Amygdala (tissue), 56 donors: Measurements from ENCODE around the gene TBL2.
A peak's percentile ranks its signal among the peaks of the same experiment; 100 is the strongest.
"Not testable (repeated sequence)": the region's sequence is repeated elsewhere in the genome, so short reads cannot be mapped to it uniquely, and the experiment has no call there.

Experiments
- DNase-seq, 56 donors: peaks; one replicate each; lab custom pipeline; 2025; lab: John Stamatoyannopoulos, UW

The TBL2 gene

GRCh38 chr7:73572767-73573186, 5.6 kb downstream of the TBL2 start:
- DNase-seq, result no peak

GRCh38 chr7:73570977-73571376, 7.4 kb downstream of the TBL2 start:
- DNase-seq, result no peak

- no peak for DNase-seq
Observed at GRCh38 chr7:73570521-73570920, 7.9 kb downstream of the TBL2 start.

DNA sequence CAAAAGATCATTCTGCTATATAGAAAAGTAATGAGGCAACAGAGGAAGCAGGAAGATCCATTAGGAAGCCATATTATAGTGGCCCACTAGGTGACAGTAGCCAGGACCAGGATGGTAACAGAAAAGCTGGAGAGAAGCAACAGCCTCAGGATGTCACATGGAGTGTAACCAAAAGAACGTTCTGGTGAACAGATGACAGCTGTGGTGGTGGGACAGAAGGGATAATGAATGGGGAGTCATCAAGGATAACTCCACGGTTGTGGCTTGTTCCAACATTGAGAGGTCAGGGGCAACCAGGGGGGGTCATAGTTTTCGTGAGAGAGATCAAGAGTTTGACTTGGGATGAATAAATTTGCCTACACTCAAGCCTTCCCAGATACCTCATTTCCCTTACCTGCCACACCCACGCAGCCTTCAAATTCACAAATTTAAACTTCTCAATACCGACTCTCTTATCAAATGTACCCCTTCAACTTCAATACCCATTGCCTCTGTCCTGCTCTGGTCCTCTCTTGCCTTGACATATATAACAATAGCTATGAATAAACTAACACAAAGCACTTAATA, 9.3 kb downstream of the TBL2 start:
- DNase-seq, result no peak

- DNase-seq, result no peak
Observed at GRCh38 chr7:73567846-73568685, 10.3 kb downstream of the TBL2 start.

GRCh38 chr7:73567140-73567539, 11.2 kb downstream of the TBL2 start:
- DNase-seq, result no peak

GRCh38 chr7:73566431-73566830, 11.9 kb downstream of the TBL2 start:
- DNase-seq, result not testable (repeated sequence)

- no peak for DNase-seq
Observed at GRCh38 chr7:73565675-73566340, 12.6 kb downstream of the TBL2 start.

DNA sequence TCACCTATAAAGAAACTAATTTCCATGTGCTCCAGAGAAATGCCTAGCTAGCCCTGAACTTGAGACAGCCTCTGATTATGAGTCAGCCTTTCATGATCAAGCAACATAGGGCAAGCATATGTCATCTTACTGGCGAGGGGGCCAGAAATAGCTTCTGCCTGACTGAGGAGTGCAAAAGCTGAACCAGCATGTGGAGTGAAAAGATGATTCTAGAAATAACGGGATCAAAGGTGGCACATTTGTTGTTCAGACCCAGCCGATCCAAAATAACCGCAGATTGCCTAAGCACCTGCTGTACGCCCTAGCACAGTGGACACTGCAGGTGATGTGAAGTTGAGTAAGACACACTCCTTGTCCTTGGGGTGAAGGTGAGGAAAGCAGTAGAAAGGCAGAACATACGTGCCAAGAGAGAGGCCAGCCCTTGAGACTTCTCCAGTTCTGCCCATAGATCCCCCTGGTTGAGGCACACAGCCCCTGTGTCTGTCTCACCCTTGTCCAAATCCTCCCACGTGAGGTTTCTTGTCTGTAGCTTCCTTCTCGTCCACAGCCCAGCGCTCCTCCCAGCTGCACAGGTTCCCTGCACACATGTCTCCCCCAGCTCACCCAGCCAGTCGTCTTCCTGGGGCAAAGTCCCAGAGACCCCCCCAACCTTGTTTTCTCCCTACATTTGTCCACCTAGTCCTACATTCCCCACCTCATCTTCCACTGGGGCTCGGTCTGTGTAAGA, 18.1 kb downstream of the TBL2 start:
- DNase-seq, result no peak

DNA sequence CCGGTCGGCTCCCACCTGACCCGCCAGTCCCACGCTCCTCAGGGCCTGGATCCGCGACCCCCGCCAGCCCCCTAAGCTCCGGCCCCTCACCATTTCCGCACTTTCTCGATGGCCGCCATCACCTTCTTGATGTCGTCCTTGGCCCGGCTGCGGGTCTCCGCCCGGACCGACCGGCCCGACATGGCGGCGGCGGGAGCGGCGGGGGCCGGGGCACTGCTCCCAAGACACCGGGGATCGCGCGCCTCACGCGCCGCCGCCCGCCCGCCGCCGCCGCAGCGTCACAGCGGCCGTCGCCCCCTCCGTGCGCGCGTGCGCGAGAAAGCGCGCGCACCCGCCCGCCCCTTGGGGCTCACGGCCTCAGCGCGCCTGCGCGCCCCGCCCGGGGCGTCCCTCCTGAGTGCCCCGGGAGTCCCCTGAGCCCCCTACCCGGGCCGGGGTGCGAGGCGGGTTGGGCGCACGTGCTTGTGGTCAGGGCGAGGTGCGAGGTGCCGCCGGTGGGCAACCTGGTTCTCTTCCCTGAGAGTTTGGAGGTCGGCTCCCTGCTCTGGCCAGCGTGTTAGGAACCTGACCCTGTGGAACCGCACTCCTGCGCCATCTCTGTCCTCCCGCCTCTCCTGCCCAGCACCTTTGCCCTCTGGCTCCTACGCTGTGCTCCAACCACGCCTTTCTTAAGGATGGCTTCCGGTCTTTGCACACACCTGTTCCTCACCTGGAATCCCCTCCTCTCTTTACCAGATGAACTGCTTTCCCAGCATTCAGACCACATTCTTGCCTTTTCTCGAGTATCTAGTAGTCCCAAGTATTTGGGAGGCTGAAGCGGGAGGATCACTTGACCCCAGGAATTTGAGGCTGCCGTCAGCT, 20.8 kb downstream of the TBL2 start, which contains the start of gene BCL7B:
Gene BCL7B, minus strand, starts transcription at position 294 of the 861 bp plus-strand sequence. Its CDS starts 112 bp downstream, at position 182.
- peak in 45 of 56 donors; percentile 6 to 82 (median 62) for DNase-seq

- peak; percentile 46 to 95 (median 85) for DNase-seq
Observed at GRCh38 chr7:73557108-73557396, 21.3 kb downstream of the TBL2 start.

- no peak for DNase-seq
Observed at GRCh38 chr7:73556208-73557107, 21.9 kb downstream of the TBL2 start.

GRCh38 chr7:73555411-73555982, 22.9 kb downstream of the TBL2 start:
- DNase-seq, result no peak

GRCh38 chr7:73550093-73550492, 28.3 kb downstream of the TBL2 start:
- DNase-seq, result not testable (repeated sequence)

GRCh38 chr7:73549176-73549575, 29.2 kb downstream of the TBL2 start:
- DNase-seq, result no peak

- no peak for DNase-seq
Observed at GRCh38 chr7:73547841-73548240, 30.5 kb downstream of the TBL2 start.

DNA sequence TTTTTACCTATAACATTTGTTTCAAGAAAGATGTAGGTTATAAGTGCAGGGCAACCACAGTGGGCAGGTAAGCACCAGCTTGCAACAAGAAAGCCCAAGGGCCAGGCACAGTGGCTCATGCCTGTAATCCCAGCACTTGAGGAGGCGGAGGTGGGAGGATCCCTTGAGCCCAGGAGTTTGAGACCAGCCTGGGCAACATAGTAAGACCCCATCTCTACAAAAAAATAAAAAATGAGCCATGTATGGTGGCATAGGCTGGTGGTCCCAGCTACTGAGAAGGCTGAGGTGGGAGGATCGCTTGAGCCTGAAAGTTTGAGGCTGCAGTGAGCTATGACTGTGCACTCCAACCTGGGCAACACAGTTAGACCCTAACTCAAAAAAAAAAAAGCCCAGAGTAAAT, 33.7 kb downstream of the TBL2 start:
- no peak for DNase-seq

GRCh38 chr7:73541722-73542121, 36.7 kb downstream of the TBL2 start:
- no peak for DNase-seq

DNA sequence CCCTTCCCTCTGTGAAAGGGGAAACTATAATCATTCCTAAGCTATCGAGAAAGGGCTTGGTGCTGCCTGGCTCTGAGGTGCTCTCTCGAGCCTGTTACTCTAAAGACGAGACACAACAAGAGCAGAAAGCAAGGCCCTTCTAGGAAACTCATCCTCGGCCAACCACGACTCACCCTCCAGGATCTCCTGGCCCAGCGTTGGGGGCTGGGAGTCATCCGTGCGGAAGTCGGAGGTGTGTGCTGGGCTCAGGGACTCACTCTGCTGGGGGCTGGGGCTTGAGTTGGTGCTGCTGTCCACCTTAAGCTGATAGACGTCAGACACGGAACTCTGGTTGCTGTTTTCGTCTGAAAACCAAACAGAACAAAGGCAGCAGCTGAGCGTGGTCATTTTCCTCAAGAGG, 38.7 kb downstream of the TBL2 start:
- no peak for DNase-seq
